Choroid plexus epithelial cell (primary cell): ENCODE data around the gene PRG3.

Experiments
- DNase-seq: peaks from one replicate; pipeline ENCODE4 v3.0.0-alpha.2; 2010; ENCODE audit warnings: low read depth
- H3K4me3 ChIP-seq: 2 replicates; pipeline ENCODE4 v1.5.1; 2011; ENCODE audit warnings: low read depth, mild to moderate bottlenecking, control low read depth, low read length, moderate library complexity
- CTCF ChIP-seq: conservative IDR thresholded peaks from 2 replicates; pipeline ENCODE4 v1.5.1; 2011; ENCODE audit warnings: low read depth, mild to moderate bottlenecking, control low read depth, inconsistent platforms, low read length, moderate library complexity

Gene PRG3

GRCh38 chr11:57391111-57391510, 10.2 kb upstream of the PRG3 start:
- no peak for TF ChIP-seq CTCF
- no peak for DNase-seq
- H3K4me3 ChIP-seq, result no peak overlapping the region

- no peak for TF ChIP-seq CTCF
- DNase-seq, result no peak
- no peak within 1 kb of the TSS for H3K4me3 ChIP-seq
Measured at GRCh38 chr11:57390535-57390934, 9.6 kb upstream of the PRG3 start, which contains the start of gene PRG2. Gene PRG2, minus strand, starts transcription at chr11:57390650. Its CDS starts 706 bp downstream, at chr11:57389944.

GRCh38 chr11:57387289-57388030, 6.5 kb upstream of the PRG3 start:
- peak; percentile 24 for TF ChIP-seq CTCF
- DNase-seq, result peak; percentile 42
- no peak overlapping the region for H3K4me3 ChIP-seq

- TF ChIP-seq CTCF, result no peak
Measured at GRCh38 chr11:57386178-57386940, 5.4 kb upstream of the PRG3 start.

GRCh38 chr11:57379732-57380131, 1.2 kb downstream of the PRG3 start:
- no peak overlapping the region for H3K4me3 ChIP-seq
- DNase-seq, result peak; percentile 39
- no peak for TF ChIP-seq CTCF

More at GRCh38 chr11:57386178-57386940, 5.4 kb upstream of the PRG3 start:
- H3K4me3 ChIP-seq, result no peak overlapping the region
- DNase-seq, result peak; percentile 24

- no peak for DNase-seq
- no peak for TF ChIP-seq CTCF
Measured at GRCh38 chr11:57378186-57378585, 2.8 kb downstream of the PRG3 start.

More at GRCh38 chr11:57378186-57378585, 2.8 kb downstream of the PRG3 start:
- H3K4me3 ChIP-seq, result no peak overlapping the region
